Vagina (tissue), 2 donors: Measurements from ENCODE around the gene XAB2. TPM values are rescaled to one million over a fixed set of nuclear protein-coding genes. Genes with fewer than 3 reads are reported as not detected.

Experiments used
- DNase-seq, 2 donors: peaks; one replicate each; pipeline ENCODE4 v3.0.0-alpha.2; 2017; ENCODE audit errors: extremely low spot score in 2 of 2
- H3K27ac ChIP-seq: fragments of 200-600 bp; sonication (generic); one replicate; pipeline ENCODE4 v1.5.1; 2019
- H3K27me3 ChIP-seq: fragments of 200-600 bp; sonication (generic); one replicate; pipeline ENCODE4 v1.5.1; 2019
- H3K36me3 ChIP-seq, 2 donors: fragments of 200-600 bp; sonication (generic); one replicate each; pipeline ENCODE4 v1.5.1; 2017 to 2019
- H3K4me1 ChIP-seq: fragments of 200-600 bp; sonication (generic); one replicate; pipeline ENCODE4 v1.5.1; 2019
- H3K4me3 ChIP-seq, 2 donors: fragments of 200-600 bp; sonication (generic); 1 replicate in 1 of 2; 2 replicates in 1 of 2; pipeline ENCODE4 v1.5.1; 2016 to 2019
- H3K9me3 ChIP-seq: fragments of 200-600 bp; sonication (generic); one replicate; pipeline ENCODE4 v1.5.1; 2019
- CTCF ChIP-seq, 3 experiments: fragments of 450-650 bp in 2 of 3; fragments of 200-600 bp in 1 of 3; sonication (generic) in 1 of 3; IDR thresholded peaks; one replicate each; pipeline ENCODE4 v1.5.1; 2017 to 2019; ENCODE audit warnings: antibody characterized with exemption in 3 of 3, mild to moderate bottlenecking in 2 of 3, moderate library complexity in 2 of 3
- POLR2A ChIP-seq, 2 donors: fragments of 450-650 bp; IDR thresholded peaks; one replicate each; pipeline ENCODE4 v1.6.1; 2017; ENCODE audit warnings: antibody characterized with exemption in 2 of 2, mild to moderate bottlenecking in 2 of 2, moderate library complexity in 2 of 2
- POLR2AphosphoS5 ChIP-seq, 2 donors: sonication (generic); formaldehyde crosslinking; IDR thresholded peaks; one replicate each; pipeline ENCODE4 v1.9.0; 2017; ENCODE audit warnings: antibody characterized with exemption in 2 of 2, mild to moderate bottlenecking in 2 of 2, low read depth in 1 of 2; ENCODE audit not compliant: insufficient read depth in 1 of 2
- intact Hi-C: fragments of 100-400 bp; cut with DNase I; formaldehyde crosslinking; loops from one replicate; pipeline ENCODE4 v1.15.1; 2023
- total RNA-seq: library from RNA; depleted of rRNA; stranded (reverse); fragments of >200 nt; gene quantifications from one replicate; pipeline ENCODE4 v1.2.3, GENCODE V29; 2016

The XAB2 gene
- total RNA-seq, 1 donor from 2014 or later, result 44.0 TPM

DNA sequence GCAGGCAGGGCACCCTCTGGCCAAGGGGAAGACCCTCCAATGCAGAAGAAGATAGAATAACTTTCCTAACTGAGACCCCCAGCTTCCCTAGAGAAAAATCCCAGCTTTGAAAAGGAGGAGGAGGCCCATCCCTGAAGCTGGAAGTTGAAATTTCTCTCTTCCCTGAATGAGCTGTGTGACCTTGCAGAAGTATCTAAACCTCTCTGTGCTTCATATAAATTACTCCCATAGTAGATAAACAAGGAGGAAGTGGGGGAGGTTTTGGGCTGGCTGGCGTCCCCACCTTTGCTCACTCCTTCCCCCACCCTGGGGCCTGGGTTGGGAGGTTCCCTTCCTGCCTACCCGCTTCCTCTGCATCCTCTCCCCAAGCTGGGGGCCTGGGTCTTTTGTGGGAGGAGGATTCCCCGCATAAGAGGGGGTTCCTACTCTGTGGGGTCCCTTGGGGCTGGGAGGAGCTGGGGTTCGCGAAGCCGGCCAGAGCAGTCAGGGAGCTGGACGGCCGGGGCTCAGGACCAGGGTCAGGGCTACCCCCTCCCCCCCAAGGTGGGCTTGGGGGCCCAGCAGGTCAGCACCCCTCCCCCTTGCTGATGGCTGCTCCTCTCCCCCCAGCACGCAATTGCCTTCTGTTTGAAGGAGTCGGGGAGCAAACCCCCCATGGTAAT, 22.0 kb downstream of the XAB2 start:
- intact Hi-C loops, result no loop called here
- TF ChIP-seq CTCF (IDR thresholded peaks at IDR 0.05), result no peak
- TF ChIP-seq POLR2A (IDR thresholded peaks at IDR 0.05), result no peak
- TF ChIP-seq POLR2AphosphoS5 (IDR thresholded peaks at IDR 0.05; ENCODE audit: insufficient read depth in 1 of 2, low read depth in 1 of 2), result no peak
- no peaks in the 10 kb centered on the region for H3K9me3 ChIP-seq
- H3K27ac ChIP-seq, result no peak overlapping the region
- H3K36me3 ChIP-seq, result no peaks in the 10 kb centered on the region
- no peak for DNase-seq
- no peaks in the 10 kb centered on the region for H3K4me1 ChIP-seq
- no peaks in the 10 kb centered on the region for H3K27me3 ChIP-seq
- no peak overlapping the region for H3K4me3 ChIP-seq

- DNase-seq, result no peak
- Histone ChIP-seq H3K9me3 (no peaks in the 10 kb centered on the region), H3K27me3 (no peaks in the 10 kb centered on the region), H3K27ac (no peak overlapping the region), H3K4me1 (no peaks in the 10 kb centered on the region), H3K36me3 (no peaks in the 10 kb centered on the region), H3K4me3 (no peak overlapping the region)
- no peak for TF ChIP-seq POLR2AphosphoS5 (IDR thresholded peaks at IDR 0.05; ENCODE audit: insufficient read depth in 1 of 2, low read depth in 1 of 2)
- TF ChIP-seq POLR2A (IDR thresholded peaks at IDR 0.05), result no peak
- TF ChIP-seq CTCF (IDR thresholded peaks at IDR 0.05), result no peak
- intact Hi-C loops, result no loop called here
These were observed 23.1 kb downstream of the XAB2 start for GRCh38 chr19:7606289-7606688.

DNA sequence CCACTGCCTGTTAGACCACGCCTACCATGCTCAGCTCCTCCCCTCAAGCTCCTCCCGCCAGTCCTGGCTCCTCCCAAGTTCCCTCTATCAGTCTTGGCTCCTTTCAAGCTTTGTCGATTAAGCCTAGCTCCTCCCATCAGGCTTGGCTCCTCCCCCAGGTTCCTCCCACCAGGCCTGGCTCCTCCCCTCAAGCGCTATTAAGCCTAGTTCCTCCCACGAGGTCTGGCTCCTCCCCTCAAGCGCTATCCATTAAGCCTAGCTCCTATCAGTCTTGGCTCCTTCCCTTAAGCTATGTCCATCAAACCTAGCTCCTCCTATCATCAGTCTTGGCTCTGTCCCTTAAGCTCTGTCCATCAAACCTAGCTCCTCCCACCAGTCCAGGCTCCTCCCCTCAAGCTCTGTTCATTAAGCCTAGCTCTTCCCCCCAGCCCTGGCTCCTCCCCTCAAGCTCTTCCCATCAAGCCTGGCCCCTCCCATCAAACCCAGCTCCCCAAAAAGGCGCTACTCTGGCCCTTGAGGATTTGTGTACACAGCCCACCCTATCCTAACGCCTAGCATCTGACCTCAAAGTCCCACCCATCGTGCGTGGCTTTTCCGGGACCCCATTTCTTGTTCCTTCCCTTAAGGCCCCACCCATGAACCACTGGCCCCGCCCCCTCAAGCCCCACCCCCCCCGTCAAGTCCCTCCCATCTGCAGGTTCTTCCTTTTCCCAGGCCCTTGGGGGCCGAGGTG, 23.7 kb downstream of the XAB2 start:
- intact Hi-C loops, result no loop called here
- TF ChIP-seq POLR2AphosphoS5 (IDR thresholded peaks at IDR 0.05; ENCODE audit: insufficient read depth in 1 of 2, low read depth in 1 of 2) (no peak), POLR2A (IDR thresholded peaks at IDR 0.05) (no peak), CTCF (IDR thresholded peaks at IDR 0.05) (no peak)
- no peak for DNase-seq
- Histone ChIP-seq H3K9me3 (no peaks in the 10 kb centered on the region), H3K27ac (no peak overlapping the region), H3K4me1 (no peaks in the 10 kb centered on the region), H3K27me3 (no peaks in the 10 kb centered on the region), H3K36me3 (no peaks in the 10 kb centered on the region), H3K4me3 (no peak overlapping the region)

DNA sequence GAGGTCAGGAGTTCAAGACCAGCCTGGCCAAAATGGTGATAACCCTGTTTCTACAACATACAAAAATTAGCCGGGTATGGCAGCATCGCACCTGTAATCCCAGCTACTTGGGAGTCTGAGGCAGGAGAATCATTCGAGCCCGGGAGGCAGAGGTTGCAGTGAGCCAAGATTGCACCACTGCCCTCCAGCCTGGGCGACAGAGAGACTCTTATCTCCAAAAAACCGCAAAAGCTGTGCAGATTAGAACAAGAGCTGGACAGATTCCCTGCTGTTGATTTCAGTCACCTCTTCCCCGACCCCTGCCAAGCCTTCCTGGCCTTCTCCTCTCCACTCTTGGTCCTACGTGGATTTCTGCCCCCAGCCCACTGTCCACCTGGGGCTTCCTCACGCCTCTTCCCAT, 25.4 kb downstream of the XAB2 start:
- no peaks in the 10 kb centered on the region for H3K27me3 ChIP-seq
- no peaks in the 10 kb centered on the region for H3K36me3 ChIP-seq
- no peaks in the 10 kb centered on the region for H3K4me1 ChIP-seq
- no peak for TF ChIP-seq POLR2A (IDR thresholded peaks at IDR 0.05)
- TF ChIP-seq CTCF (IDR thresholded peaks at IDR 0.05), result no peak
- TF ChIP-seq POLR2AphosphoS5 (IDR thresholded peaks at IDR 0.05; ENCODE audit: insufficient read depth in 1 of 2, low read depth in 1 of 2), result no peak
- intact Hi-C loops, result no loop called here
- H3K4me3 ChIP-seq, result no peak overlapping the region
- no peak overlapping the region for H3K27ac ChIP-seq
- H3K9me3 ChIP-seq, result no peaks in the 10 kb centered on the region
- no peak for DNase-seq

DNA sequence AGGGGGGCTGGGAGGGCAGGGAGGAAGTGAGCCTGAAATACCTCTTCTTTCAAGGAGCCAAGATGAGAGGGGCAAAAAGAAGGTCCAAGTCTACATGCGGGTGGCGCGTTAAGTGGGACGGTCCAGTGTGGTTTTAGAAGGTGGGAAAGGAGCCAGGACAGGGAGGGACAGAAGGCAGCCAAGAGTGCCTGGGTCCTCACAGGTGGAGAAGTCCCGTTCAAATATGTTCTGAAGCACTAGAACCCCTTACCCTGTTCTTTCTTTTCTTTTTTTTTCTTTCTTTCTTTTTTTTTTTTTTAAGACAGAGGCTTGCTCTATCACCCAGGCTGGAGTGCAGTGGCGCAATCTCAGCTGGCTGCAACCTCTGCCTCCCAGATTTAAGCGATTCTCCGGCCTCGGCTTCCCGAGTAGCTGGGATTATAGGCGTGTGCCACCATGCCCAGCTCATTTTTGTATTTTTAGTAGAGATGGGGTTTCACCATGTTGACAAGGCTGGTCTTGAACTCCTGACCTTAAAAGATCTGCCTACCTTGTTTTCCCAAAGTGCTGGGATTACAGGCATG, 26.3 kb downstream of the XAB2 start:
- intact Hi-C loops, result no loop called here
- no peaks in the 10 kb centered on the region for H3K4me1 ChIP-seq
- no peak overlapping the region for H3K4me3 ChIP-seq
- H3K27me3 ChIP-seq, result no peaks in the 10 kb centered on the region
- no peaks in the 10 kb centered on the region for H3K36me3 ChIP-seq
- no peaks in the 10 kb centered on the region for H3K9me3 ChIP-seq
- TF ChIP-seq CTCF (IDR thresholded peaks at IDR 0.05), result no peak
- no peak for TF ChIP-seq POLR2A (IDR thresholded peaks at IDR 0.05)
- TF ChIP-seq POLR2AphosphoS5 (IDR thresholded peaks at IDR 0.05; ENCODE audit: insufficient read depth in 1 of 2, low read depth in 1 of 2), result no peak
- no peak overlapping the region for H3K27ac ChIP-seq
- DNase-seq, result no peak
